DND-41 (cell line): ENCODE results near the gene BLVRB.

Source experiments
- EZH2 ChIP-seq: IDR thresholded peaks from 3 replicates; pipeline ENCODE4 v1.6.1; 2012; ENCODE audit warnings: borderline replicate concordance, low read depth, mild to moderate bottlenecking, moderate library complexity, low read length, inconsistent platforms; ENCODE audit not compliant: severe bottlenecking
- TF ChIP-seq, protein P1 (sequence below): IDR thresholded peaks from 2 replicates; pipeline ENCODE4 v1.5.1; 2012; ENCODE audit warnings: borderline replicate concordance, low read length, moderate library complexity, mild to moderate bottlenecking; ENCODE audit not compliant: poor library complexity, severe bottlenecking; ENCODE audit errors: extremely low read depth

DNA sequence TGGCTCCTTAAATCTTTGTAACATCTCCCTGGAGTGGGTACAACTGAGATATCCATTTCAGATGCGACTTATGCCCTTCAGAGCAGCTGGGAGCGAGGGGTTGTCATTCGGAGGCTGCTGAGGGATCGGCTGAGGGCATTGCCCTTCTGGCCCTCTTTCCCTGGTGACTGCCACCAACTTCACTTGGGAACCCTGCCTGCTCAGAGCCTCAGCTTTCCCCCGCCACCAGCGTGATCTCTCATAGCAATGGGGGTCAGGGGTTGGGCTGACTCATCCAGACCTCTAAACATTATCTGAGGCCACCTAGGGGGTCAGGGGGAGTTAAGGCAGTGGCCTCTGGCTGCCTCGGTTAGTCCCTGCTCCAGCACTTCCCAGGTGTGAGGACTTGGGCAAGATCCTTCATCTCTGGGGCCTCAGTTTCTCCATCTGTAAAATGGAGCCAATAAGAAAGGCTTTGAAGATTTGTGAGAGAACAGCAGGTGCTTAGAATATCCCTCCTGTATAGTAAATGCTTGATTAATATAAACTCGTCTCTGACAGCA is 53.5 kb downstream of the BLVRB start:
- TF ChIP-seq, protein P1, sequence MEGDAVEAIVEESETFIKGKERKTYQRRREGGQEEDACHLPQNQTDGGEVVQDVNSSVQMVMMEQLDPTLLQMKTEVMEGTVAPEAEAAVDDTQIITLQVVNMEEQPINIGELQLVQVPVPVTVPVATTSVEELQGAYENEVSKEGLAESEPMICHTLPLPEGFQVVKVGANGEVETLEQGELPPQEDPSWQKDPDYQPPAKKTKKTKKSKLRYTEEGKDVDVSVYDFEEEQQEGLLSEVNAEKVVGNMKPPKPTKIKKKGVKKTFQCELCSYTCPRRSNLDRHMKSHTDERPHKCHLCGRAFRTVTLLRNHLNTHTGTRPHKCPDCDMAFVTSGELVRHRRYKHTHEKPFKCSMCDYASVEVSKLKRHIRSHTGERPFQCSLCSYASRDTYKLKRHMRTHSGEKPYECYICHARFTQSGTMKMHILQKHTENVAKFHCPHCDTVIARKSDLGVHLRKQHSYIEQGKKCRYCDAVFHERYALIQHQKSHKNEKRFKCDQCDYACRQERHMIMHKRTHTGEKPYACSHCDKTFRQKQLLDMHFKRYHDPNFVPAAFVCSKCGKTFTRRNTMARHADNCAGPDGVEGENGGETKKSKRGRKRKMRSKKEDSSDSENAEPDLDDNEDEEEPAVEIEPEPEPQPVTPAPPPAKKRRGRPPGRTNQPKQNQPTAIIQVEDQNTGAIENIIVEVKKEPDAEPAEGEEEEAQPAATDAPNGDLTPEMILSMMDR, result no peak
- no peak for TF ChIP-seq EZH2
